GM12892 (cell line): ENCODE measurements around the gene BPIFB3.

Experiments
- POLR2A ChIP-seq: IDR thresholded peaks from 2 replicates; pipeline ENCODE4 v1.6.1; 2011; ENCODE audit warnings: low read depth, low read length, control low read depth
- POLR2AphosphoS5 ChIP-seq: IDR thresholded peaks from 2 replicates; pipeline ENCODE4 v1.6.1; 2011; ENCODE audit warnings: low read depth, low read length, control low read depth
- TAF1 ChIP-seq: IDR thresholded peaks from 2 replicates; pipeline ENCODE4 v1.6.1; 2011; ENCODE audit warnings: low read depth, mild to moderate bottlenecking, control low read depth, low read length, borderline replicate concordance

DNA sequence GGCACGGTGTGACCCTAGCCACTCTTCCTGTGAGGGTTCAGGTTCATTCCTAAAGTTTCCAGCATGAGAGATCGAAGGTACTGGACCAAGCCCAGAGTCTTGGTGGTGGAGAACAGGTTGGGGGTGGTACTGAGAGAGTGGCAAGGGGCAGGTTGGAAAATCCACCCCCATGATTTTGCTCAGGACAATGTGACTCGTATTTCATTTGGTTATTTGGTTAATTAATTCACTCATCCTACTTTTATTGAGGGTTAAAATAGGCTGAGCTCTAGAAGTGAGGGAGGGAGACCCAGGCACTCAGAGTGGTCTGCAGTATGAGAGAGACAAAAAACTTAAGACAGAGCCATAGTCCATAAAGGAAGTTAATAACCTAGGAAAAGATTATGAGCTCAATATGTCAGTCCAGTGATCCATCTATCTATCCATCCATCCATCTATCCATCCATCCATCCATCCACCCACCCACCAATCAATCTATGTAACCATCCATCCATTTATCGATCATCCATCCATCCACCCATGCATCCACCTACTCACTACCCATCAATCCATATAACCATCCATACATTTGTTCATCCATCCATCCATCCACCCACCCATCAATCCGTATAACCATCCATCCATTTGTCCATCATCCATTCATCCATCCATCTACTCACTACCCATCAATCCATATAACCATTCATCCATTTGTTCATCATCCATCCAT, 28.9 kb upstream of the BPIFB3 start:
- TF ChIP-seq POLR2A (no peak), TAF1 (no peak), POLR2AphosphoS5 (no peak)
